GM12878 (cell line): ENCODE measurements around the gene ARAP2. TPM values are rescaled to one million over a fixed set of nuclear protein-coding genes. Genes with fewer than 3 reads are reported as not detected.

ENCODE experiments used
- ATAC-seq: fragments of 200-7000 bp; cut with Tn5 transposase; 3 replicates; pipeline ENCODE4 v1.9.1; 2020; ENCODE audit warnings: mild to moderate bottlenecking, moderate library complexity
- BruUV-seq: library from RNA; stranded (reverse); fragments of 400-500 nt; replicated peaks from 2 replicates; lab custom pipeline; 2021; lab: Mats Ljungman, UMichigan
- CTCF ChIA-PET: fragments of 300-600 bp; sonication (Branson Sonifier 250); formaldehyde crosslinking; extraction: SDS; loops from one replicate; lab custom pipeline; 2021; ENCODE audit warnings: inconsistent platforms; lab: Yijun Ruan, JAX
- POLR2A ChIA-PET: fragments of 350-600 bp; formaldehyde crosslinking; extraction: SDS; loops from one replicate; lab custom pipeline; 2021; ENCODE audit warnings: inconsistent platforms; lab: Charles Lee
- RAD21 ChIA-PET: fragments of 300-600 bp; sonication (Branson Sonifier 250); formaldehyde crosslinking; loops from one replicate; lab custom pipeline; 2023; ENCODE audit warnings: antibody characterized with exemption; ENCODE audit not compliant: unreplicated experiment; lab: Charles Lee
- SMC1A ChIA-PET: fragments of 300-600 bp; sonication (Branson Sonifier 250); formaldehyde crosslinking; loops from one replicate; lab custom pipeline; 2023; ENCODE audit not compliant: unreplicated experiment, uncharacterized antibody; lab: Charles Lee
- DNase-seq: peaks from one replicate; pipeline ENCODE4 v3.0.0-alpha.2; 2011; ENCODE audit warnings: low read depth, low spot score
- FAIRE-seq: peaks from 3 replicates; lab custom pipeline; 2011; peaks lifted over from hg19 to GRCh38; lab: Jason Lieb, UNC
- H2AFZ ChIP-seq: 2 replicates; pipeline ENCODE4 v1.6.0; 2011; ENCODE audit warnings: low read depth, low read length, control low read depth; ENCODE audit not compliant: control insufficient read depth
- H3K27ac ChIP-seq: 2 replicates; pipeline ENCODE4 v1.5.1; 2011; ENCODE audit warnings: control low read depth; ENCODE audit not compliant: control insufficient read depth, insufficient read depth
- H3K27me3 ChIP-seq, 2 experiments: replicated peaks in 1 of 2; 2 replicates each; pipeline versions ENCODE4 v1.6.0 to v1.6.1; 2011; ENCODE audit warnings: low read length in 1 of 2; ENCODE audit not compliant: control insufficient read depth in 2 of 2, insufficient read depth in 2 of 2
- H3K36me3 ChIP-seq, 2 experiments: 2 replicates each; pipeline ENCODE4 v1.5.1; 2011; ENCODE audit warnings: low read length in 1 of 2; ENCODE audit not compliant: control insufficient read depth in 2 of 2, insufficient read depth in 2 of 2
- H3K4me1 ChIP-seq: 2 replicates; pipeline ENCODE4 v1.6.1; 2011; ENCODE audit warnings: mild to moderate bottlenecking, low read length, moderate library complexity, mixed read lengths; ENCODE audit not compliant: control insufficient read depth, insufficient read depth
- H3K4me2 ChIP-seq: 2 replicates; pipeline ENCODE4 v1.6.0; 2011; ENCODE audit warnings: control low read depth; ENCODE audit not compliant: control insufficient read depth, insufficient read depth
- H3K4me3 ChIP-seq: fragments of 200-600 bp; sonication (generic); 2 replicates; pipeline ENCODE4 v1.5.1; 2016
- H3K79me2 ChIP-seq: 2 replicates; pipeline ENCODE4 v1.6.0; 2011; ENCODE audit warnings: low read length; ENCODE audit not compliant: control insufficient read depth, insufficient read depth
- H3K9ac ChIP-seq: 2 replicates; pipeline ENCODE4 v1.8.0; 2011; ENCODE audit warnings: low read length, control low read depth, mixed read lengths; ENCODE audit not compliant: control insufficient read depth, insufficient read depth
- H3K9me3 ChIP-seq: replicated peaks from 3 replicates; pipeline ENCODE4 v1.5.1; 2011; ENCODE audit warnings: mild to moderate bottlenecking, low read length; ENCODE audit not compliant: control insufficient read depth, insufficient read depth
- H4K20me1 ChIP-seq: 2 replicates; pipeline ENCODE4 v1.6.0; 2011; ENCODE audit not compliant: control insufficient read depth, insufficient read depth
- CHD2 ChIP-seq: IDR thresholded peaks from 2 replicates; pipeline ENCODE4 v1.6.1; 2011; ENCODE audit warnings: low read depth, low read length, improper control_type of control experiment, borderline replicate concordance
- CREB1 ChIP-seq: IDR thresholded peaks from 2 replicates; pipeline ENCODE4 v1.6.1; 2012; ENCODE audit warnings: low read depth, mild to moderate bottlenecking, inconsistent platforms
- EP300 ChIP-seq, 2 experiments: fragments of 150-350 bp in 1 of 2; IDR thresholded peaks; 2 replicates each; pipeline ENCODE4 v1.6.1; 2011 to 2012; ENCODE audit warnings: low read depth in 2 of 2, low read length in 2 of 2, borderline replicate concordance in 1 of 2, improper control_type of control experiment in 1 of 2, inconsistent platforms in 1 of 2; ENCODE audit not compliant: control insufficient read depth in 1 of 2
- IKZF1 ChIP-seq: fragments of 450-650 bp; conservative IDR thresholded peaks from 2 replicates; pipeline ENCODE4 v1.6.1; 2017; ENCODE audit warnings: antibody characterized with exemption, mild to moderate bottlenecking
- IKZF2 ChIP-seq, 2 experiments: fragments of 450-650 bp; IDR thresholded peaks; 2 replicates each; pipeline ENCODE4 v1.6.1; 2017; ENCODE audit warnings: mild to moderate bottlenecking in 2 of 2, moderate library complexity in 2 of 2
- JUNB ChIP-seq: IDR thresholded peaks from 2 replicates; pipeline ENCODE4 v1.6.1; 2016; ENCODE audit warnings: antibody characterized with exemption, mild to moderate bottlenecking
- MEF2B ChIP-seq: fragments of 450-650 bp; IDR thresholded peaks from 2 replicates; pipeline ENCODE4 v1.6.1; 2018; ENCODE audit warnings: mild to moderate bottlenecking, moderate library complexity; ENCODE audit not compliant: partially characterized antibody, poor library complexity, severe bottlenecking
- MTA2 ChIP-seq: fragments of 450-650 bp; IDR thresholded peaks from 2 replicates; pipeline ENCODE4 v1.6.1; 2016; ENCODE audit warnings: low read depth, mild to moderate bottlenecking, moderate library complexity
- POU2F2 ChIP-seq: IDR thresholded peaks from 3 replicates; pipeline ENCODE4 v1.6.1; 2011; ENCODE audit warnings: low read depth, mild to moderate bottlenecking, low read length, borderline replicate concordance
- RELA ChIP-seq: fragments of 450-650 bp; IDR thresholded peaks from 2 replicates; pipeline ENCODE4 v1.8.0; 2014; ENCODE audit warnings: borderline replicate concordance; ENCODE audit not compliant: partially characterized antibody
- SIX5 ChIP-seq: IDR thresholded peaks from 2 replicates; pipeline ENCODE4 v1.6.1; 2011; ENCODE audit warnings: mild to moderate bottlenecking, low read depth, low read length, moderate library complexity; ENCODE audit not compliant: severe bottlenecking
- STAT3 ChIP-seq: IDR thresholded peaks from 2 replicates; pipeline ENCODE4 v1.6.1; 2011; ENCODE audit warnings: low read depth, low read length, improper control_type of control experiment
- SUPT20H ChIP-seq: IDR thresholded peaks from 2 replicates; pipeline ENCODE4 v1.6.1; 2011; ENCODE audit warnings: low read depth, mild to moderate bottlenecking, low read length, moderate library complexity, borderline replicate concordance; ENCODE audit not compliant: control insufficient read depth
- TCF7 ChIP-seq: IDR thresholded peaks from 2 replicates; pipeline ENCODE4 v1.6.1; 2014; ENCODE audit warnings: antibody characterized with exemption, borderline replicate concordance
- WGBS: methylation state at CpG from one replicate; pipeline ENCODE4 v1.1.6; 2016; ENCODE audit warnings: low lambda C conversion rate; ENCODE audit not compliant: insufficient replicate concordance, insufficient coverage; ENCODE audit errors: missing lambda C conversion rate; 5-methylcytosine and 5-hydroxymethylcytosine counted together
- in situ Hi-C: fragments of 300-500 bp; cut with MboI; formaldehyde crosslinking; loops from 9 replicates; pipeline ENCODE4 v1.14.3; 2018; ENCODE audit warnings: mixed read lengths
- intact Hi-C: fragments of 100-400 bp; cut with micrococcal nuclease; formaldehyde crosslinking; loops from one replicate; pipeline ENCODE4 v1.14.2; 2022; ENCODE audit not compliant: unreplicated experiment
- polyA plus RNA-seq, 11 experiments: library from polyadenylated mRNA; depleted of rRNA in 4 of 11; unstranded in 6 of 11; stranded (reverse) in 5 of 11; fragments of >200 nt; fragmentation: Nextera tagmentation in 4 of 11; fragmentation: Illumina TruSeq in 1 of 11; extraction: Ambion mirVana in 4 of 11; extraction: Trizol in 1 of 11; gene quantifications; 1 replicate in 1 of 11; 2 replicates in 10 of 11; pipeline versions ENCODE4 v1.2.1 to v1.2.3, GENCODE V29; 2011 to 2016; ENCODE audit warnings: inconsistent platforms in 2 of 11, missing spikeins in 2 of 11, low read depth in 1 of 11
- total RNA-seq, 4 experiments: library from RNA; depleted of rRNA in 3 of 4; stranded (reverse); fragments of >200 nt in 3 of 4; fragmentation: Illumina TruSeq in 1 of 4; extraction: Trizol in 1 of 4; gene quantifications; 2 replicates each; pipeline versions ENCODE4 v1.2.1 to v1.2.3, GENCODE V29; 2013 to 2021
- TF ChIP-seq, protein P1 (sequence below): IDR thresholded peaks from 2 replicates; pipeline ENCODE4 v1.6.1; 2011; ENCODE audit warnings: borderline replicate concordance, low read depth, mild to moderate bottlenecking, moderate library complexity, mixed read lengths, low read length; ENCODE audit not compliant: insufficient read depth; ENCODE audit errors: extremely low read length
- TF ChIP-seq, protein P2 (sequence below): fragments of 450-650 bp; IDR thresholded peaks from 2 replicates; pipeline ENCODE4 v1.6.1; 2017; ENCODE audit warnings: low read depth, mild to moderate bottlenecking, moderate library complexity
- TF ChIP-seq, protein P3 (sequence below): fragments of 450-650 bp; IDR thresholded peaks from 2 replicates; pipeline ENCODE4 v1.6.1; 2017; ENCODE audit warnings: mild to moderate bottlenecking

Gene ARAP2
- total and polyA plus RNA-seq, 10 of the 15 experiments (the other 5 are each of a cell fraction or from before 2014, with no cell fraction given): 5.4 to 36.1 (median 12.2) TPM

DNA sequence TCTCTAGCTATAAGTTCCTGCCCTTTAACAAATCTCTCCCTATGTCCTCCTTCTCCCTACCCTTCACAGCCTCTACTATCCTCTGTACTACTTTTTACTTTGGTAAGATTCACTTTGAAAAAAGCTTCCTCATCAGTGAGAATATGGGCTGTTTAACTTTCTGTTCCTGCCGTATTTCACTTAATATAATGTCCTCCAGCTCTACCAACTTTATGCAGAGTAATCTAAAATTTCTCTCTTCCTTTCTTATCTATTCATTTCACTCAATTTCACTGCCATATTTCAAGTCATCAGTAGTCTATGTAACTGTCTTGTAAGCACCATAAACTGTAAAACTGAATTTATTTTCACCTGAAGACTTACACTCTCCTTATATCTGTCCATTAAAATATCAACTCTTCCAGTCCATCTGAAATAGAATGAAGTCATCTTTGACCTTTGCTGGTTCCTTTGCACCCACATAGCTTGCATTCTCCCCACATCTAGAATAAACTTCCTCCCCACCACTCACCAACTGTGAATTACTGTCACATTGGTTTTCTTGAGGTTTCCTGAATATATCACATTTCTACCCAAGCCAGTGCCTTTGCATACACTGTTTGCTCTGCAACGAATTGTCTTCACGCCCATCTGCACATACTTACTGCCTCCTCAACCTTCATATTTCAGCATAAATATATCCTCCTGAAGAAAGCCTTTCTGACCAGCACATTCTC lies 54.6 kb downstream of the ARAP2 start:
- CTCF ChIA-PET: interaction anchor here (0.6 to 2.0 kb wide), 8 partner anchors 10 to 1201 kb away, joined by 3 to 9 read pairs (median 3); no protein-coding TSS in a partner anchor
- Histone ChIP-seq H3K79me2 (no peaks in the 10 kb centered on the region), H3K27me3 (no peaks in the 10 kb centered on the region), H3K4me1 (peaks cover 4% of the 10 kb centered on the region; the same call in 1 of the 2 replicates), H3K4me2 (0 out of 2 replicates have a peak overlapping the region, but pooled peaks have one; percentile 44), H3K9me3 (no peaks in the 10 kb centered on the region), H4K20me1 (no peaks in the 10 kb centered on the region), H3K27ac (no peak overlapping the region; the same call in 1 of the 2 replicates), H3K36me3 (0 out of 4 replicates have a peak, but pooled peaks cover 0 to 2% of the 10 kb centered on the region in 2 experiments), H2AFZ (no peak overlapping the region), H3K9ac (no peak overlapping the region), H3K4me3 (no peak overlapping the region)
- intact Hi-C loops (loop anchor here (5.0 kb wide), 1 partner anchor 208 kb away; no protein-coding TSS in a partner anchor), in situ Hi-C loops (loop anchor here (25.0 kb wide), 1 partner anchor 1198 kb away; no protein-coding TSS in a partner anchor)
- SMC1A ChIA-PET: interaction anchor here (0.6 to 5.4 kb wide), 16 partner anchors 8 to 697 kb away, joined by 3 to 32 read pairs (median 4); partner anchors contain the start of genes ARAP2 and DTHD1
- POLR2A ChIA-PET: no interaction called here
- peak; percentile 56 for DNase-seq
- WGBS: 1% methylated on average over 3 of the region's 3 CpGs
- BruUV-seq: no TSS peak
- ATAC-seq: peak; percentile 94
- RAD21 ChIA-PET: interaction anchor here (1.0 to 2.0 kb wide), 10 partner anchors 12 to 210 kb away, joined by 3 to 10 read pairs (median 4); partner anchors contain the start of gene ARAP2
- FAIRE-seq: peak; percentile 41
- TF ChIP-seq JUNB: no peak
- peak; percentile 43 for TF ChIP-seq MEF2B
- no peak for TF ChIP-seq TCF7
- peak; percentile 49; the same call in 1 of the 2 replicates for TF ChIP-seq IKZF1
- TF ChIP-seq CHD2: 0 out of 2 replicates have a peak, but pooled peaks have one; percentile 12
- TF ChIP-seq EP300 (IDR thresholded peaks at IDR 0.05; ENCODE audit: borderline replicate concordance in 1 of 2, control insufficient read depth in 1 of 2, low read depth in 2 of 2, low read length in 2 of 2): peak; percentile 17 to 47; a peak in 1 of 4 replicates
- TF ChIP-seq, protein P1, sequence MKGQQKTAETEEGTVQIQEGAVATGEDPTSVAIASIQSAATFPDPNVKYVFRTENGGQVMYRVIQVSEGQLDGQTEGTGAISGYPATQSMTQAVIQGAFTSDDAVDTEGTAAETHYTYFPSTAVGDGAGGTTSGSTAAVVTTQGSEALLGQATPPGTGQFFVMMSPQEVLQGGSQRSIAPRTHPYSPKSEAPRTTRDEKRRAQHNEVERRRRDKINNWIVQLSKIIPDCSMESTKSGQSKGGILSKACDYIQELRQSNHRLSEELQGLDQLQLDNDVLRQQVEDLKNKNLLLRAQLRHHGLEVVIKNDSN: no peak
- no peak for TF ChIP-seq SUPT20H
- TF ChIP-seq IKZF2 (IDR thresholded peaks at IDR 0.05): peak; percentile 55 to 62; a peak in 2 of 4 replicates
- no peak for TF ChIP-seq CREB1
- TF ChIP-seq, protein P2, sequence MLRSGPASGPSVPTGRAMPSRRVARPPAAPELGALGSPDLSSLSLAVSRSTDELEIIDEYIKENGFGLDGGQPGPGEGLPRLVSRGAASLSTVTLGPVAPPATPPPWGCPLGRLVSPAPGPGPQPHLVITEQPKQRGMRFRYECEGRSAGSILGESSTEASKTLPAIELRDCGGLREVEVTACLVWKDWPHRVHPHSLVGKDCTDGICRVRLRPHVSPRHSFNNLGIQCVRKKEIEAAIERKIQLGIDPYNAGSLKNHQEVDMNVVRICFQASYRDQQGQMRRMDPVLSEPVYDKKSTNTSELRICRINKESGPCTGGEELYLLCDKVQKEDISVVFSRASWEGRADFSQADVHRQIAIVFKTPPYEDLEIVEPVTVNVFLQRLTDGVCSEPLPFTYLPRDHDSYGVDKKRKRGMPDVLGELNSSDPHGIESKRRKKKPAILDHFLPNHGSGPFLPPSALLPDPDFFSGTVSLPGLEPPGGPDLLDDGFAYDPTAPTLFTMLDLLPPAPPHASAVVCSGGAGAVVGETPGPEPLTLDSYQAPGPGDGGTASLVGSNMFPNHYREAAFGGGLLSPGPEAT: 0 out of 2 replicates have a peak, but pooled peaks have one; percentile 15
- peak; percentile 74 for TF ChIP-seq MTA2
- 0 out of 3 replicates have a peak, but pooled peaks have one; percentile 51 for TF ChIP-seq POU2F2
- TF ChIP-seq RELA: no peak
- no peak for TF ChIP-seq SIX5
- TF ChIP-seq STAT3: no peak
- TF ChIP-seq, protein P3, sequence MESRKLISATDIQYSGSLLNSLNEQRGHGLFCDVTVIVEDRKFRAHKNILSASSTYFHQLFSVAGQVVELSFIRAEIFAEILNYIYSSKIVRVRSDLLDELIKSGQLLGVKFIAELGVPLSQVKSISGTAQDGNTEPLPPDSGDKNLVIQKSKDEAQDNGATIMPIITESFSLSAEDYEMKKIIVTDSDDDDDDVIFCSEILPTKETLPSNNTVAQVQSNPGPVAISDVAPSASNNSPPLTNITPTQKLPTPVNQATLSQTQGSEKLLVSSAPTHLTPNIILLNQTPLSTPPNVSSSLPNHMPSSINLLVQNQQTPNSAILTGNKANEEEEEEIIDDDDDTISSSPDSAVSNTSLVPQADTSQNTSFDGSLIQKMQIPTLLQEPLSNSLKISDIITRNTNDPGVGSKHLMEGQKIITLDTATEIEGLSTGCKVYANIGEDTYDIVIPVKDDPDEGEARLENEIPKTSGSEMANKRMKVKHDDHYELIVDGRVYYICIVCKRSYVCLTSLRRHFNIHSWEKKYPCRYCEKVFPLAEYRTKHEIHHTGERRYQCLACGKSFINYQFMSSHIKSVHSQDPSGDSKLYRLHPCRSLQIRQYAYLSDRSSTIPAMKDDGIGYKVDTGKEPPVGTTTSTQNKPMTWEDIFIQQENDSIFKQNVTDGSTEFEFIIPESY: no peak
